HT-29 (cell line): Measurements from ENCODE around the gene DDX39A. TPM values are rescaled to one million over a fixed set of nuclear protein-coding genes. Genes with fewer than 3 reads are reported as not detected.
"Not testable (repeated sequence)": the region's sequence is repeated elsewhere in the genome, so short reads cannot be mapped to it uniquely, and the experiment has no call there.

ENCODE experiments used
- DNase-seq: peaks from one replicate; pipeline ENCODE4 v3.0.0-alpha.2; 2015; ENCODE audit warnings: low spot score
- total RNA-seq: library from RNA; depleted of rRNA; stranded (reverse); fragments of >200 nt; shearing (Covaris generic); gene quantifications from 2 replicates; pipeline ENCODE4 v1.2.3, GENCODE V29; 2014

DDX39A gene
- total RNA-seq, 1 experiment from 2014 or later = 196 TPM

GRCh38 chr19:14408491-14409145 is 10.5 kb downstream of the DDX39A start:
- DNase-seq = no peak

- DNase-seq = peak; percentile 46
Measured at GRCh38 chr19:14407605-14408484, 11.3 kb downstream of the DDX39A start.

GRCh38 chr19:14406645-14407401 is 12.3 kb downstream of the DDX39A start:
- no peak for DNase-seq

GRCh38 chr19:14405758-14406644 is 13.1 kb downstream of the DDX39A start:
- DNase-seq = peak; percentile 81

GRCh38 chr19:14405380-14405757 is 13.8 kb downstream of the DDX39A start:
- DNase-seq = no peak

- DNase-seq = no peak
Measured at GRCh38 chr19:14404312-14404711, 14.8 kb downstream of the DDX39A start.

- not testable (repeated sequence) for DNase-seq
Measured at GRCh38 chr19:14403145-14403930, 15.8 kb downstream of the DDX39A start.

GRCh38 chr19:14402332-14403144 is 16.6 kb downstream of the DDX39A start:
- no peak for DNase-seq

GRCh38 chr19:14401468-14402195 is 17.5 kb downstream of the DDX39A start:
- no peak for DNase-seq

- DNase-seq = no peak
Measured at GRCh38 chr19:14400951-14401431, 18.1 kb downstream of the DDX39A start.

- not testable (repeated sequence) for DNase-seq
Measured at GRCh38 chr19:14397168-14397567, 22.0 kb downstream of the DDX39A start.

GRCh38 chr19:14396730-14397129 is 22.4 kb downstream of the DDX39A start:
- DNase-seq = not testable (repeated sequence)

- DNase-seq = no peak
Measured at GRCh38 chr19:14395710-14396336, 23.3 kb downstream of the DDX39A start.

- DNase-seq = no peak
Measured at GRCh38 chr19:14395262-14395661, 23.9 kb downstream of the DDX39A start.

GRCh38 chr19:14394167-14394566 is 25.0 kb downstream of the DDX39A start:
- DNase-seq = no peak

GRCh38 chr19:14393329-14393728 is 25.8 kb downstream of the DDX39A start:
- DNase-seq = no peak

- DNase-seq = no peak
Measured at GRCh38 chr19:14391156-14391821, 27.9 kb downstream of the DDX39A start.

- DNase-seq = no peak
Measured at GRCh38 chr19:14390548-14390947, 28.6 kb downstream of the DDX39A start.
